ENCODE results near the gene STRC. TPM values are rescaled to one million over a fixed set of nuclear protein-coding genes. Genes with fewer than 3 reads are reported as not detected.
"Not testable (repeated sequence)": the region's sequence is repeated elsewhere in the genome, so short reads cannot be mapped to it uniquely, and the experiment has no call there.

Gene STRC
- polyA plus RNA-seq, 2 donors = 0.11 to 0.79 TPM

DNA sequence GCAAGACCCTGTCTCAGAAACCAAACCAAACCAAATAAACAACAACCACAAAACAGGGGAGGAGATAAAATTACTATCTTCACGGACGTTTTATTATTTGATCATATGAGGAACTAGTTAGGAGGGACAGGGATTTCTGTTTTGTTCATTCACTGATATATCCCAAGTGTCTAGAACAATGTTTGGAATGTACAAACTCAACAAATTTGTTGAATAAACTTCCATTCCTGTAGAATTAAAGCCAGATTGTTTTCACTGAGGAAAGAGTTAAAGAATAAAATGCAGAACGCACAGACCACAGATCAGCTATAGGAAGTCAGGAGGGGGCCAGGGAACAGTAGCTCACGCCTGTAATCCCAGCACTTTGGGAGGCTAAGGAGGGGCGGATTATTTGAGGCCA lies 6.5 kb upstream of the STRC start:
- Histone ChIP-seq H3K27ac (ENCODE audit: low read depth in 2 of 2, low read length in 1 of 2) (no peak overlapping the region), H3K36me3 (ENCODE audit: control insufficient read depth in 2 of 2, insufficient read depth in 2 of 2, low read length in 1 of 2) (no peaks in the 10 kb centered on the region), H3K27me3 (ENCODE audit: control insufficient read depth in 1 of 2, insufficient read depth in 2 of 2, low read length in 2 of 2) (no peaks in the 10 kb centered on the region), H3K9me3 (ENCODE audit: control insufficient read depth in 2 of 2, insufficient read depth in 1 of 2, low read depth in 1 of 2, low read length in 1 of 2) (no peaks in the 10 kb centered on the region), H3K4me1 (ENCODE audit: control insufficient read depth in 2 of 2, insufficient read depth in 2 of 2, low read length in 1 of 2) (no peaks in the 10 kb centered on the region), H3K4me3 (ENCODE audit: low read depth in 1 of 2, low read length in 2 of 2) (no peak overlapping the region)
- WGBS, 2 donors = 21 to 23% methylated on average over 5 of the region's 5 CpGs

DNA sequence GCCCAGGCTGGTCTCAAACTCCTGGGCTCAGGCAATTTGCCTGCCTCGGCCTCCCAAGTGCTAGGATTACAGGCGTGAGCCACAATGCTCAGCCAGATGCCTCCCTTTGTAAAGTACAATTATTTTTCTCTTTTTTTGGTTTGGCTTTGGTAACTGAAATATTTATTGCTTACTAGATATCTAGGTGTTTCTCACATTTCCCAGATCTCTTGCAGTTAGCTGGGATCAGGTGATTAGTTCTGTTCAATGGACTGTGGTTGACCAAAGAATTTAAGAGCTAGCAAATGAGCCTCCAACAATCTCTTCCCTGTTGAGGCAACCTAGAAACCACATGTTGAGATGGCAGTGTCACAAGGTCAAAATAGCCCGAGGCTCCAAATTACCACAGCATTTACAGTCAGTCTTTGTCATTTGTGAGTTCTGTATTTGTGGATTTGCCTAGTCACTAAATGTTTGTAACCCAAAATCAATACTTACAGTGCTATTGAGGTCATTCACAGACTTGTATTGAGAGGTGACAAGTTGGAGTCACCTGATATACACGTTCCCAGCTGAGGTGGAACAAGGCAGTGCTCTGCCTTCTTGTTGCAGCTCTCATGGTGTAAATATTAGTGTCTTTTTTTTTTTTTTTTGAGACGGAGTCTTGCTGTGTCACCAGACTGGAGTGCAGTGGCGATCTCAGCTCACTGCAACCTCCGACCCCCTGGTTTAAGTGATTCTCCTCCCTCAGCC lies 3.6 kb upstream of the STRC start:
- not testable (repeated sequence) for H3K9me3 ChIP-seq (ENCODE audit: control insufficient read depth in 2 of 2, insufficient read depth in 1 of 2, low read depth in 1 of 2, low read length in 1 of 2); H3K36me3 ChIP-seq (ENCODE audit: control insufficient read depth in 2 of 2, insufficient read depth in 2 of 2, low read length in 1 of 2); H3K4me3 ChIP-seq (ENCODE audit: low read depth in 1 of 2, low read length in 2 of 2); H3K4me1 ChIP-seq (ENCODE audit: control insufficient read depth in 2 of 2, insufficient read depth in 2 of 2, low read length in 1 of 2); H3K27me3 ChIP-seq (ENCODE audit: control insufficient read depth in 1 of 2, insufficient read depth in 2 of 2, low read length in 2 of 2); H3K27ac ChIP-seq (ENCODE audit: low read depth in 2 of 2, low read length in 1 of 2)
- 72 to 73% methylated on average over 4 to 5 of the region's 7 CpGs for WGBS, 2 donors

GRCh38 chr15:43617750-43618149 lies 850 bp downstream of the STRC start:
- not testable (repeated sequence) for H3K36me3 ChIP-seq (ENCODE audit: control insufficient read depth in 2 of 2, insufficient read depth in 2 of 2, low read length in 1 of 2); H3K9me3 ChIP-seq (ENCODE audit: control insufficient read depth in 2 of 2, insufficient read depth in 1 of 2, low read depth in 1 of 2, low read length in 1 of 2)
- WGBS, 2 donors = 43 to 69% methylated on average over 1 to 4 of the region's 8 CpGs

GRCh38 chr15:43602233-43602632 lies 16.4 kb downstream of the STRC start:
- H3K27me3 ChIP-seq (ENCODE audit: control insufficient read depth in 1 of 2, insufficient read depth in 2 of 2, low read length in 2 of 2); H3K9me3 ChIP-seq (ENCODE audit: control insufficient read depth in 2 of 2, insufficient read depth in 1 of 2, low read depth in 1 of 2, low read length in 1 of 2); H3K36me3 ChIP-seq (ENCODE audit: control insufficient read depth in 2 of 2, insufficient read depth in 2 of 2, low read length in 1 of 2); H3K27ac ChIP-seq (ENCODE audit: low read depth in 2 of 2, low read length in 1 of 2); H3K4me1 ChIP-seq (ENCODE audit: control insufficient read depth in 2 of 2, insufficient read depth in 2 of 2, low read length in 1 of 2); H3K4me3 ChIP-seq (ENCODE audit: low read depth in 1 of 2, low read length in 2 of 2): not testable (repeated sequence)
- WGBS, 2 donors = 52 to 57% methylated on average over 6 of the region's 6 CpGs

More at GRCh38 chr15:43617750-43618149, 850 bp downstream of the STRC start:
- not testable (repeated sequence) for H3K27ac ChIP-seq (ENCODE audit: low read depth in 2 of 2, low read length in 1 of 2); H3K27me3 ChIP-seq (ENCODE audit: control insufficient read depth in 1 of 2, insufficient read depth in 2 of 2, low read length in 2 of 2); H3K4me1 ChIP-seq (ENCODE audit: control insufficient read depth in 2 of 2, insufficient read depth in 2 of 2, low read length in 1 of 2); H3K4me3 ChIP-seq (ENCODE audit: low read depth in 1 of 2, low read length in 2 of 2)

DNA sequence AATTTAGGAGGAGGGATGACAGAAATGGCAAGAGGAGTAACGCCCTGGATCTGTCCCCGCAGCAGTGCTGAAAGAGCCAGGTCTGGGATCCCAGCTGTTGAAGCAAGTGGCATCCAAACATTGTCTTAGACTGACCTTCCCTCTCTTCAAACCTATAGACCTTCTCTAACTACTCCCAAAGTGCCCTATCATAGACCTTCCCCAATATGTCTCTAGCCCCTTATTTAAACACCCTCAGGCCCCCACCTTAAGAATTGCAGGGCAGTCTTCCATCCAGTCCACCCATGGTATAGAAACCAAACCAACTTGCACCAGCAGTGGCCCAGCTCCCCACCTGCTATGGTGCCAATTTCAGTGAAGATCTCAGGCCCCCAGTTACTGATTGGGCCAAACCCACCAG lies 18.4 kb downstream of the STRC start:
- WGBS, 2 donors = no CpG with 5 or more reads among the region's 2 CpGs
- not testable (repeated sequence) for H3K27ac ChIP-seq (ENCODE audit: low read depth in 2 of 2, low read length in 1 of 2); H3K27me3 ChIP-seq (ENCODE audit: control insufficient read depth in 1 of 2, insufficient read depth in 2 of 2, low read length in 2 of 2); H3K9me3 ChIP-seq (ENCODE audit: control insufficient read depth in 2 of 2, insufficient read depth in 1 of 2, low read depth in 1 of 2, low read length in 1 of 2); H3K4me3 ChIP-seq (ENCODE audit: low read depth in 1 of 2, low read length in 2 of 2); H3K36me3 ChIP-seq (ENCODE audit: control insufficient read depth in 2 of 2, insufficient read depth in 2 of 2, low read length in 1 of 2); H3K4me1 ChIP-seq (ENCODE audit: control insufficient read depth in 2 of 2, insufficient read depth in 2 of 2, low read length in 1 of 2)

GRCh38 chr15:43599131-43599530 lies 19.5 kb downstream of the STRC start:
- not testable (repeated sequence) for H3K9me3 ChIP-seq (ENCODE audit: control insufficient read depth in 2 of 2, insufficient read depth in 1 of 2, low read depth in 1 of 2, low read length in 1 of 2); H3K4me1 ChIP-seq (ENCODE audit: control insufficient read depth in 2 of 2, insufficient read depth in 2 of 2, low read length in 1 of 2); H3K27me3 ChIP-seq (ENCODE audit: control insufficient read depth in 1 of 2, insufficient read depth in 2 of 2, low read length in 2 of 2); H3K27ac ChIP-seq (ENCODE audit: low read depth in 2 of 2, low read length in 1 of 2); H3K36me3 ChIP-seq (ENCODE audit: control insufficient read depth in 2 of 2, insufficient read depth in 2 of 2, low read length in 1 of 2); H3K4me3 ChIP-seq (ENCODE audit: low read depth in 1 of 2, low read length in 2 of 2)
- 80 to 86% methylated on average over 4 to 6 of the region's 6 CpGs for WGBS, 2 donors

DNA sequence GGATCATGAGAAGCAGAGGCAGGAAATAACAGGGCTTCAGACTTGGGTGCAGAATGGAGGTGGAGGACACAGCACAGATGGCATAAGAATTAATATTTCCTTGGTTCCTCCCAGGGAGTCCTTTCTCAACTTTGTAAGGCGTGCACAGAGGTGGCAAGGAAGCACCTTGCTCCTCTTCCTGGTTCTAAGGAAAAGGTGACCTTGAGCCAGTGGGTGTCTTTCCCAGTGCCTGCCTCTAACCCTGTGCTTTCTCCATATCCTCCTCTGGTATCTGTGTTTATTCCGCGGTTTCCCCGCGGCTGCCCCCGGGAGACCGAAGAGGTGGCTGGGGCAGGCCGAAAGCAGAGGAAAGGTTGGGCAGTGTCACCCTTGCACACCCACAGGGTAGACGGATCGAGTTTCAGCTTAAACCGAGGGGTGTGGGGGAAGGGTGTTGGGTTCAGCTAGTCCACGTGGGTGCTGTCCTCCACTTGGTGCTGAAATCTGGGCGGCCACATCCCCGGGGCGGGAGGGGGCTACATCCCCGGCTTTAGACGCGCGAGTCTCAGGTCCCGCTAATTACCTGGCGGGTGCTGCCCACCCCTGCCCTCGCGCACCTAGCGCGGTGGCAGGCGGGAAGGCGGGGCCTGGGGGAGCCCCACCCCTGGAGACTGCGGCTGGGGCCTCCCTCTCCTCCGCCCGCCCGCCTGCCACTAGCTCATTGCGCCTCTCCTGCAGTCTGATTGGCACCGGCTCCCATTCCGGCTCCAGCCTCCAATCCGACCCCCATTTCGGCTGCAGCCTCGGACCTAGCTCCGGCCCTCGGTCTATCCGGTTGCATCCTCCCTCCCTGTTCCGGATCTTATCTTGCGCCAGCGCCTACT lies 25.0 kb downstream of the STRC start, which contains the start of gene CKMT1B:
Gene CKMT1B, plus strand, starts transcription at position 700 of the 863 bp plus-strand sequence. CDS start 192 bp downstream, outside the sequence.
- H3K4me1 ChIP-seq (ENCODE audit: control insufficient read depth in 2 of 2, insufficient read depth in 2 of 2, low read length in 1 of 2); H3K27ac ChIP-seq (ENCODE audit: low read depth in 2 of 2, low read length in 1 of 2); H3K36me3 ChIP-seq (ENCODE audit: control insufficient read depth in 2 of 2, insufficient read depth in 2 of 2, low read length in 1 of 2); H3K4me3 ChIP-seq (ENCODE audit: low read depth in 1 of 2, low read length in 2 of 2); H3K27me3 ChIP-seq (ENCODE audit: control insufficient read depth in 1 of 2, insufficient read depth in 2 of 2, low read length in 2 of 2); H3K9me3 ChIP-seq (ENCODE audit: control insufficient read depth in 2 of 2, insufficient read depth in 1 of 2, low read depth in 1 of 2, low read length in 1 of 2): not testable (repeated sequence)
- WGBS, 2 donors = no CpG with 5 or more reads among the region's 43 CpGs

- not testable (repeated sequence) for H3K9me3 ChIP-seq (ENCODE audit: control insufficient read depth in 2 of 2, insufficient read depth in 1 of 2, low read depth in 1 of 2, low read length in 1 of 2); H3K27ac ChIP-seq (ENCODE audit: low read depth in 2 of 2, low read length in 1 of 2); H3K36me3 ChIP-seq (ENCODE audit: control insufficient read depth in 2 of 2, insufficient read depth in 2 of 2, low read length in 1 of 2); H3K4me1 ChIP-seq (ENCODE audit: control insufficient read depth in 2 of 2, insufficient read depth in 2 of 2, low read length in 1 of 2); H3K4me3 ChIP-seq (ENCODE audit: low read depth in 1 of 2, low read length in 2 of 2); H3K27me3 ChIP-seq (ENCODE audit: control insufficient read depth in 1 of 2, insufficient read depth in 2 of 2, low read length in 2 of 2)
- WGBS, 2 donors = 14 to 17% methylated on average over 4 of the region's 8 CpGs
These were observed 25.8 kb downstream of the STRC start for GRCh38 chr15:43592841-43593240.

DNA sequence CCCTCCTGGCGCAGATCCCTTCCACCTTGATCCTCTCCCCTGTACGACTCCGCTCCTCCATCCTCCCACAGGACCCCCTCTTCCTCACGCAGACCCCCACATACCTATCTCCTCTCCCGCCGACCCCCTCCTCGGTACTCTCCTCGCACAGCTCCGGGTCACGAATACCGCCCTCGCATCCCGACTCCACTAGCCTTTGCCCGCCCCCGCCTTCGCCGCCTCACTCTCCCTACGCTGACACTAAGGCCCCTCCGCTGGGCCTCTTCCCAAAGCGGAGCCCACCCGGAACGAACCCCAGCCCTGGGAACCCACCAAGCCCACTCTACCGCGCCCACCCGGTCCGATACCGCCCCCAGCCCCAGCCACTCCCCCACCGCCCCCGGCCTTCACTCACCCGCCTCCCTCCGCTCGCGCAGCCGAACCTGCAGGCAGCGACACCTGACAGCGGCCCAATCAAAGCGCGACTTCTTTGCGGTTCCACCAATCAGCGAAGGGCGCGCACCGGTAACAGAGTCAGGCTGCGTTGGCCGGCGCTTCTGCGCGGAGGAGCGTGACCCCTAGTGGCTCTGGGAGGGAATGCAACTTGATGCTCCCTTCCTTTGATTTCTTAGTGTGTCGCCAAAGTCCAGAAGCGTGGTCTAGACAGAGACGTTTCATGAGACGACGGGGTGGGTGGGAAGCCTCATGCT lies 28.7 kb downstream of the STRC start, which contains the start of gene PPIP5K1:
Gene PPIP5K1, minus strand, starts transcription at position 431 of the 689 bp plus-strand sequence. CDS start 5,704 bp downstream, outside the sequence.
- H3K36me3 ChIP-seq (ENCODE audit: control insufficient read depth in 2 of 2, insufficient read depth in 2 of 2, low read length in 1 of 2); H3K9me3 ChIP-seq (ENCODE audit: control insufficient read depth in 2 of 2, insufficient read depth in 1 of 2, low read depth in 1 of 2, low read length in 1 of 2); H3K4me1 ChIP-seq (ENCODE audit: control insufficient read depth in 2 of 2, insufficient read depth in 2 of 2, low read length in 1 of 2); H3K27me3 ChIP-seq (ENCODE audit: control insufficient read depth in 1 of 2, insufficient read depth in 2 of 2, low read length in 2 of 2); H3K4me3 ChIP-seq (ENCODE audit: low read depth in 1 of 2, low read length in 2 of 2); H3K27ac ChIP-seq (ENCODE audit: low read depth in 2 of 2, low read length in 1 of 2): not testable (repeated sequence)
- no CpG with 5 or more reads among the region's 54 CpGs for WGBS, 2 donors

All from esophagus (tissue), 2 donors.